Stimulated activated CD4-positive, alpha-beta T cell treated with anti-CD3 and anti-CD28 coated beads, Interleukin-15, amount 100 ng/mL, for 24 hours (primary cell): ENCODE measurements around the gene ID3.
"Not testable (repeated sequence)": the region's sequence is repeated elsewhere in the genome, so short reads cannot be mapped to it uniquely, and the experiment has no call there.

Experiments
- DNase-seq: peaks from one replicate; pipeline ENCODE4 v3.0.0-alpha.2; 2020

ID3 gene

GRCh38 chr1:23546897-23547584 lies 12.3 kb downstream of the ID3 start:
- DNase-seq: no peak

- DNase-seq: no peak
Observed at GRCh38 chr1:23545851-23546250, 13.4 kb downstream of the ID3 start.

GRCh38 chr1:23544444-23545389 lies 14.6 kb downstream of the ID3 start:
- peak; percentile 82 for DNase-seq

- no peak for DNase-seq
Observed at GRCh38 chr1:23543707-23544443, 15.4 kb downstream of the ID3 start.

- not testable (repeated sequence) for DNase-seq
Observed at GRCh38 chr1:23542940-23543339, 16.4 kb downstream of the ID3 start.

GRCh38 chr1:23539698-23540266 lies 19.5 kb downstream of the ID3 start:
- DNase-seq: peak; percentile 92

GRCh38 chr1:23537296-23537973 lies 21.9 kb downstream of the ID3 start:
- DNase-seq: no peak

GRCh38 chr1:23533246-23534023 lies 25.9 kb downstream of the ID3 start:
- peak; percentile 17 for DNase-seq

GRCh38 chr1:23531562-23532094 lies 27.7 kb downstream of the ID3 start:
- DNase-seq: no peak

GRCh38 chr1:23530747-23531561 lies 28.3 kb downstream of the ID3 start, which contains the start of gene E2F2:
E2F2 (minus strand) TSS chr1:23531233; CDS start chr1:23530793, 440 bp downstream.
- peak; percentile 86 for DNase-seq

- DNase-seq: peak; percentile 58
Observed at GRCh38 chr1:23530087-23530746, 29.1 kb downstream of the ID3 start.

- DNase-seq: peak; percentile 30
Observed at GRCh38 chr1:23529146-23530086, 29.9 kb downstream of the ID3 start.

GRCh38 chr1:23528250-23528978 lies 30.9 kb downstream of the ID3 start:
- peak; percentile 89 for DNase-seq

GRCh38 chr1:23527900-23528249 lies 31.4 kb downstream of the ID3 start:
- DNase-seq: no peak

GRCh38 chr1:23527366-23527765 lies 31.9 kb downstream of the ID3 start:
- no peak for DNase-seq

GRCh38 chr1:23526329-23527041 lies 32.8 kb downstream of the ID3 start:
- DNase-seq: no peak
